ENCODE measurements around the gene NOTO.

DNA sequence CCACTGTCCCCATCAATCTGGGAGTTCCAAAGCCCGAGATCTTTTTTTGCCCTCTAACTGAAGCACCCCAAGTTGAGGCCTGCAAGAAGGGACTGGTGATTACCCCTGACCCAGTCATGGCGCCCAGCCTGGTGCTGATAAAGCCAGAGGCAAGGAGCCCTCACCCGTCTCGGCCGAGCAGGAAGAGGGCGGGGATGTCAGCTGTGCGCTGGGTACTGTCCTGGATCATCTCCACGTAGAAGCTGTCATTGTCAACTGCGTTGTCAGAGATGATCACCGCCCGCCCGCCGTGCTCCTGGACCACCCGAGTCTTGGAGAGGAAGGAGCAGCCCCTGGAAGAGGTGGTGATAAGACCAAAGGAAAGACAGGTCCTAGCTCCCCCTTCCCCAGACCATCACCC is 26.3 kb downstream of the NOTO start:
- TF ChIP-seq, protein P1, sequence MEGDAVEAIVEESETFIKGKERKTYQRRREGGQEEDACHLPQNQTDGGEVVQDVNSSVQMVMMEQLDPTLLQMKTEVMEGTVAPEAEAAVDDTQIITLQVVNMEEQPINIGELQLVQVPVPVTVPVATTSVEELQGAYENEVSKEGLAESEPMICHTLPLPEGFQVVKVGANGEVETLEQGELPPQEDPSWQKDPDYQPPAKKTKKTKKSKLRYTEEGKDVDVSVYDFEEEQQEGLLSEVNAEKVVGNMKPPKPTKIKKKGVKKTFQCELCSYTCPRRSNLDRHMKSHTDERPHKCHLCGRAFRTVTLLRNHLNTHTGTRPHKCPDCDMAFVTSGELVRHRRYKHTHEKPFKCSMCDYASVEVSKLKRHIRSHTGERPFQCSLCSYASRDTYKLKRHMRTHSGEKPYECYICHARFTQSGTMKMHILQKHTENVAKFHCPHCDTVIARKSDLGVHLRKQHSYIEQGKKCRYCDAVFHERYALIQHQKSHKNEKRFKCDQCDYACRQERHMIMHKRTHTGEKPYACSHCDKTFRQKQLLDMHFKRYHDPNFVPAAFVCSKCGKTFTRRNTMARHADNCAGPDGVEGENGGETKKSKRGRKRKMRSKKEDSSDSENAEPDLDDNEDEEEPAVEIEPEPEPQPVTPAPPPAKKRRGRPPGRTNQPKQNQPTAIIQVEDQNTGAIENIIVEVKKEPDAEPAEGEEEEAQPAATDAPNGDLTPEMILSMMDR (IDR thresholded peaks at IDR 0.05; ENCODE audit: borderline replicate concordance, extremely low read depth, low read length, poor library complexity, severe bottlenecking), result no peak
- TF ChIP-seq EZH2 (IDR thresholded peaks at IDR 0.05; ENCODE audit: borderline replicate concordance, low read depth, low read length, severe bottlenecking), result no peak

All from DND-41 (cell line).